HG03521 (cell line): ENCODE data around the gene ZMIZ1.

Experiments used
- ATAC-seq: cut with Tn5 transposase; IDR thresholded peaks from one replicate; pipeline ENCODE4 v1.9.1; 2021; ENCODE audit warnings: mild to moderate bottlenecking, moderate library complexity; ENCODE audit not compliant: unreplicated experiment

ZMIZ1 gene

DNA sequence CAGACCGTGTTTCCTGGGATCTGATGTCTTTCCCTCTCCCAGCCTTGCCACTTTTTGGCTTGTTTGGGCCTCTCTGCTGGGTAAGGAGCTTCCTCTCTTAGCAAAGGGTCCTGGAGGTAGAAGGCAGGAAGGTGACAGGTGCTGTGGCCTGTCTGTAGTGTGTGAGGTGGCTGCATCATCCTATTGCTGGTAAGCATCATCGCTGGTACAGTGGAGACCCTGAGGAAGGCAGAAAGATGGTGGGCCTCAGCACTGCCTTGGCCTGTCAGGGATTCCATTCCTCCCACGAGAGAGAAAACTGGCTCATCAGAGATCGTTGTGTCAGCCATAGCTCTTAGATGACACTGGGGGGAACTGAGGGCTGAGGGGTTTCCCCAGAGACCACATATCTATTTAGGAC lies 46.5 kb downstream of the ZMIZ1 start:
- ATAC-seq: no peak

GRCh38 chr10:79116368-79116767 lies 47.6 kb downstream of the ZMIZ1 start:
- ATAC-seq: no peak

- no peak for ATAC-seq
These were observed 48.3 kb downstream of the ZMIZ1 start for GRCh38 chr10:79116801-79117723.

DNA sequence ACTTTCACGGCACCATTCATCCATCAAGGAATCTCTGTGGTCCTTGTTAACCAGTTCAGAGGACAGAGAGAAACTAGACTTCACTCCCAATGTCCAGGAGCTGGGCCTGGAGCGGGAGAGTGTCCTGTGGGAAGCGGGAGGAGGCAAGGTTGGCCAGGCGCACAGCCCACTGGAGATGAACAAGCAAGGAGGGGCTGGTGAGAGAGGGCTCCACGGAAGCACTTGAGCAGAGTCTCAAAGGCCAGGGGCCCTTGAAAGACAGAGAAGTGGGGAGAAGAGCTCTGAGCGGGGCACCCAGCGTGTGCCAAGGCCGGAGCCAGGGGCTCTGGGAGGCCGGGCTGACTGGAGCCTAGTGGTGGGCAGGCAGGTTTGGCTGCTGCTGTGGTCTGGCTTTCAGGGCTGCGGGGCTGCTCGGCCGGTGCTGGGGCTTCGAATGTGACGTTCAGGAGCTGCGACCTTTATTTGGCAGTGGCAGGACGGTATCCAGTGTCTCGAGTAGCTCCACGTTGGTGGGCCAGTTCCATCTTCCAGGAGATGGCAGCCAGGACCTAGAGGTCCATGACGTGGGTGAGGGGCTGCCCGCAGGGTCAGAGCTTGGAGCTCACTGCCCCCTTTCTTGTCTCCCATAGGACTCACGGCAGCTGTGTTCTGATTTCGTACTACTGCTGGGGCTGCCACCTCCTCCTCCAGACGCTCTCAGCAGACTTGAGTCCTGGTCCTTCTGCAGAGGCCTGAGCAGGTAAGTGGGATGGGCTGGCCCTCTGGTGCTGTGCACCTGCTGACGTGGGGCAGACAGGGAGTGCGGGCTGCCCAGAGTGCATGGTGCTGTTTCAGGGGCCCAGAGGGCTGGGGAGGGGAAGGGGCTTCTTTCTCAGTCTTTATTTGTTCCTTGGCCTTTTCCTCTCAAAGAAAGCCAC lies 49.8 kb downstream of the ZMIZ1 start:
- no peak for ATAC-seq

GRCh38 chr10:79119306-79119705 lies 50.5 kb downstream of the ZMIZ1 start:
- no peak for ATAC-seq

DNA sequence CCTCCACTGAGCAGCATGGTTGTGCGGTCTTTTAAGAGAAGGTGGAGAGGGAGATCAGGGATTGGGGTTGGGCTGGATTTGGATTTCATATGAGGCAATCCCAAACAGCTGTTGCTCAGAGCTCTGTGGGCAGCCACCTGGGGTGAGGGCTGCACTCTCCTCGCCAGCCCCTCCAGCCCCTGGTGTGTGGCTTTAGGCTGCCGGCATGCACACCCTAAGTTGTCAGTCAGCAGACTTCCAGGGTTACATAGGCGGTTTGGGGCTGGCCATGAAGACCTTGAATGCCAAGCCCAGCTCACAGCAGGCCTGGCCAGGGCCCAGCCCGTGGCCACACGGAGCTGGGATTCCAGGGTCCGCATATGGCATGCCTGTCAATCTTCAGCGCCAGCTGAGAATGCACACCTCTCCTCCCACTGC lies 54.8 kb downstream of the ZMIZ1 start:
- ATAC-seq: no peak

GRCh38 chr10:79124066-79124465 lies 55.3 kb downstream of the ZMIZ1 start:
- no peak for ATAC-seq

GRCh38 chr10:79125092-79125491 lies 56.3 kb downstream of the ZMIZ1 start:
- ATAC-seq: no peak

DNA sequence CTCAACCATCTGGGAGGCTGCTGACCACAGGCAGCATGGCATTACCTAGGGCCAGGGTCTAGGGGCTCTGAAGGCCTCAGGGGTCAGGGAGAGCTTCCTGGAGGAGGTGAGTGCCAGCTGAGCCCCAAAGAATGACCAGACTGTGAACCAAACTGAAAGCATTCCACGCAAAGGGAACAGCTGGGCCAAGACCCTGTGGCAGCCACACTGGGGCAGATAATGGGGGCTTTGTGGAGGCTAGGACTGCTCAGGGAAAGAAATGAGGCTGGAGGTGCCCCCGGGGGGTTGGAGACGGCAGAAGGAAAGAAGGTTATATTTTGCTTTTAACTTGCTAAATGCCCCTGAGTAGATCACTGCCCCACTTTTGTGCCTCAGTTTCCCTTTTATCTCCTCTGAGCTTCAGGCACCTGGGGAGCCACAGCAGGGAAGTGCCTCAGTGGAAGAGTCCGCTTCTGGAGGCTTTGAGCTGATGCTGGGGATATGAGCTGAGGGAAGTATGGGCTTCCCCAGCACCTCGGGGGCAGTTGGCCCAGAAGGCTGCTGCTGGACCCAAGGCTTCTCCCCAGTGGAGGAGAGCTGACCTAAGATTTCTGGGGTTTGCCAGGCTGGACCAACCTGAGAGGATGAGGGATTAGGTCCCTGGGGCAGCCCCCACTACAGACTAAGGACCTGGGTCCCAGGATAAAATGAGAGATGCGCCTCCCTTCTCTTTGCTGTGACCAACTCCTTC lies 57.8 kb downstream of the ZMIZ1 start:
- ATAC-seq: no peak

GRCh38 chr10:79127151-79127961 lies 58.6 kb downstream of the ZMIZ1 start:
- ATAC-seq: no peak

DNA sequence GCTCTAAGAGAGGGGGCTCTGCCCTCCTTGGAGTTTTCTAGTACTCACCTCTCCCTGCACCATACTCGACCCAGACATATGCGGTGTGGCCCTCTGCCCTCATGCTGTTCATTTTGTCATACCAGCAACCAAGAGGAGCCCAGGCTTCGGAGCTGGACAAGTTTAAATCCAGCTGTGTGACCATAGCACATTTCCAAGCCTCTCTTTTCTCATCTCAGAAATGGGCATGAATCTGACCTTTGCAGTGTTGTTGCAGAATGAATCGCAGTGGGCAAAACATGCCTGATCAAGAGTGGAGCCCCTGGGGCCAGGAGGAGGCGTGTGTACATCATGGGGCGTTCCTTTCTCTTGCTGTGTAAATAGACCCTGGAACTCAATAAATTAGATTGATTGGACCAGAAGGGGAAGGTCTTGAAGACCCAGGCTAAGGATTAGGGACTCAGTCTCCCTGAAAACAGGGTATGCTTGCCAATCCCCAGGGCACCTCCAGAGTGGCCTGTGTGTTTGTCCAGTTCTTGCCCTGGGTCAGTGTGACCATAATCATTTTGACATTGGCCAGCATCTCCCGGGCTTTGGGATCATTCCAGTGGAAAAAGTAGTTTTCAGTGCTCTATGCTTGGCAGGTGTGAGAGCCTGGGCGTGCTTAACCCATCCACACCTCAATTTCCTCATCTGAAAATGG lies 59.6 kb downstream of the ZMIZ1 start:
- no peak for ATAC-seq

- ATAC-seq: no peak
These were observed 60.1 kb downstream of the ZMIZ1 start for GRCh38 chr10:79128923-79129305.

- ATAC-seq: no peak
These were observed 60.7 kb downstream of the ZMIZ1 start for GRCh38 chr10:79129361-79129997.

DNA sequence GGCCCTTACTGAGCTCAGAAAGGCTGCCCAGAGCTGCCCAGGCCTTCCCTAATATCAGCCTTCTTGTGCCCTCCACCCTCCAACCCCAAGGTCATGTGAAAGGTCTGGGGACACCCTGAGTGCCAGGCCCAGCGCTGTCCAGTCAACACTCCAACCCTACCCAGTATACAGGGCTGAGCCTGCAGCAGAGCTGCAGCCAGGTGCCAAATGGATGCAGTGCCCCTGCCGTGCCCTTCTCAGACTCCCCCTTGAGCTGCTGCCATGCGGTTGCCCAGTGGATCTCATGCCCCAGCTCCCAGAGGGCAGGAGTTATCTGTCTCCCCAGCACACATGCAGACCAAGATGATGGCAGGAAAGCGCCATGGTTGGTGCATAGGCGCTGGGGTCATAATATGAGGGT lies 61.5 kb downstream of the ZMIZ1 start:
- no peak for ATAC-seq

DNA sequence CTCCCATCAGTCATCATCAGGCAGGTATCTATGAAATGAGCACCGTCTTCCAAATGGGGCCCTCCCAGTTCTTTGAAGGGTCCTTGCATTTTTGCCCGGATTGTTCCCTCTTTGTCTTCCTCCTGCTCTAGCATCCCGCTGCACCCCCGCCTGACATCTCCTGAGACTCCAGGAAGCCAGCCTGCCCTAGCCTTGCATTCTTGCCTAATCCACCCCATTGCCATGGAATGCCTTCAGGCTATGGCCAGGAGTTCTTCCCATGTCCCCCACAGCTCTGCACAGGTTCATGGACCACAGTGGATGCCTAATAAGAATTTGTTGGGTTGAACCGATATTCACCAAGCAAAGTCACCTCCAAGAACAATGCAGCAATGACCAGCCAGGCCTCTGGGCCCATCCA lies 62.1 kb downstream of the ZMIZ1 start:
- ATAC-seq: no peak

GRCh38 chr10:79131836-79132631 lies 63.3 kb downstream of the ZMIZ1 start:
- ATAC-seq: no peak

GRCh38 chr10:79132681-79133381 lies 64.1 kb downstream of the ZMIZ1 start:
- ATAC-seq: no peak

DNA sequence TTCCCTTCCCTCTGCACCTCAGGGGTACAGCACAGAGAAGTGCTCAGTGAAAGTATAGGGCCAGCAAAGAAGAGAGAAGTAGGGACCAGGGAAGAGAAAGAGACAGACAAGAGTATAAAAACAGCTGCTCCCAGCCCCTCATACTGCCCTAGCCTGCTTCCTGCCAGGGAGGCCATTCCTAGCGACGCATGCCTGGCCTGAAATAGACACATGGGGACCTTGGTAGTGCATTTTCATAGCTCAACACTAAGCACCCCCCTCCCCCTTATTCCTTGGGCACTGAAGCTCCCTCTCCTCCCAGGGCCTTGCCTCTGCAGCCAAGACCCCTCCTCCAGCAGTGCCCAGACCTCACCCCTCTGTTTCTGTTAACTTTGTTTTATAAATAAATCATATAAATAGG lies 64.7 kb downstream of the ZMIZ1 start:
- no peak for ATAC-seq
